Stimulated activated CD4-positive, alpha-beta T cell treated with anti-CD3 and anti-CD28 coated beads, Interleukin-4, amount 100 ng/mL, for 1 hour (primary cell): ENCODE data around the gene CHST15.

Experiments
- DNase-seq: peaks from one replicate; pipeline ENCODE4 v3.0.0-alpha.2; 2020

CHST15 gene

GRCh38 chr10:124079864-124080263 lies 13.5 kb downstream of the CHST15 start:
- DNase-seq, result no peak

- no peak for DNase-seq
These were observed 14.7 kb downstream of the CHST15 start for GRCh38 chr10:124078714-124079113.

GRCh38 chr10:124078028-124078427 lies 15.4 kb downstream of the CHST15 start:
- no peak for DNase-seq

GRCh38 chr10:124077208-124077993 lies 16.0 kb downstream of the CHST15 start:
- no peak for DNase-seq

GRCh38 chr10:124076148-124076733 lies 17.2 kb downstream of the CHST15 start:
- DNase-seq, result no peak

- DNase-seq, result no peak
These were observed 18.0 kb downstream of the CHST15 start for GRCh38 chr10:124075231-124075955.

GRCh38 chr10:124074501-124075109 lies 18.8 kb downstream of the CHST15 start:
- no peak for DNase-seq

- no peak for DNase-seq
These were observed 19.4 kb downstream of the CHST15 start for GRCh38 chr10:124073978-124074377.

- DNase-seq, result no peak
These were observed 20.9 kb downstream of the CHST15 start for GRCh38 chr10:124072541-124072940.

- no peak for DNase-seq
These were observed 21.3 kb downstream of the CHST15 start for GRCh38 chr10:124072106-124072505.

GRCh38 chr10:124071141-124071540 lies 22.3 kb downstream of the CHST15 start:
- DNase-seq, result no peak

GRCh38 chr10:124070666-124071065 lies 22.7 kb downstream of the CHST15 start:
- no peak for DNase-seq

- DNase-seq, result no peak
These were observed 23.8 kb downstream of the CHST15 start for GRCh38 chr10:124069341-124070264.

- no peak for DNase-seq
These were observed 24.5 kb downstream of the CHST15 start for GRCh38 chr10:124068929-124069328.

GRCh38 chr10:124067825-124068400 lies 25.5 kb downstream of the CHST15 start:
- no peak for DNase-seq

GRCh38 chr10:124066781-124067714 lies 26.4 kb downstream of the CHST15 start:
- DNase-seq, result no peak

GRCh38 chr10:124066126-124066700 lies 27.2 kb downstream of the CHST15 start:
- no peak for DNase-seq

GRCh38 chr10:124065382-124066125 lies 27.8 kb downstream of the CHST15 start:
- DNase-seq, result no peak

- no peak for DNase-seq
These were observed 28.7 kb downstream of the CHST15 start for GRCh38 chr10:124064676-124065075.
